GM23338 (cell line): ENCODE results near the gene DST. TPM values are rescaled to one million over a fixed set of nuclear protein-coding genes. Genes with fewer than 3 reads are reported as not detected.

ENCODE experiments used
- ATAC-seq: fragments of 200-7000 bp; cut with Tn5 transposase; 3 replicates; pipeline ENCODE4 v1.9.1; 2020
- DNase-seq: peaks from one replicate; pipeline ENCODE4 v3.0.0-alpha.2; 2015; ENCODE audit warnings: low spot score
- H2AFZ ChIP-seq: fragments of 200-600 bp; sonication (generic); 2 replicates; pipeline ENCODE4 v1.8.0; 2016; ENCODE audit warnings: antibody characterized with exemption, mild to moderate bottlenecking, moderate library complexity
- H3F3A ChIP-seq: fragments of 200-600 bp; sonication (generic); replicated peaks from 2 replicates; pipeline ENCODE4 v1.8.0; 2017; ENCODE audit warnings: antibody characterized with exemption, mixed run types, low read depth
- H3K27ac ChIP-seq: fragments of 200-600 bp; sonication (generic); 2 replicates; pipeline ENCODE4 v1.6.1; 2016; ENCODE audit warnings: low read depth
- H3K27me3 ChIP-seq: fragments of 200-600 bp; sonication (generic); 2 replicates; pipeline ENCODE4 v1.8.0; 2016; ENCODE audit warnings: mild to moderate bottlenecking, mixed run types, moderate library complexity; ENCODE audit not compliant: insufficient read depth
- H3K36me3 ChIP-seq: fragments of 200-600 bp; sonication (generic); 2 replicates; pipeline ENCODE4 v1.8.0; 2016; ENCODE audit warnings: mild to moderate bottlenecking; ENCODE audit not compliant: insufficient read depth
- H3K4me1 ChIP-seq: fragments of 200-600 bp; sonication (generic); 2 replicates; pipeline ENCODE4 v1.8.0; 2016; ENCODE audit warnings: mild to moderate bottlenecking, moderate library complexity; ENCODE audit not compliant: insufficient read depth
- H3K4me2 ChIP-seq: fragments of 200-600 bp; sonication (generic); 2 replicates; pipeline ENCODE4 v1.7.1; 2017; ENCODE audit warnings: mixed run types
- H3K4me3 ChIP-seq: fragments of 200-600 bp; sonication (generic); 2 replicates; pipeline ENCODE4 v1.6.1; 2016; ENCODE audit warnings: mixed run types
- H3K79me2 ChIP-seq: fragments of 200-600 bp; sonication (generic); replicated peaks from 2 replicates; pipeline ENCODE4 v1.8.0; 2017; ENCODE audit warnings: mild to moderate bottlenecking; ENCODE audit not compliant: insufficient read depth
- H3K9me2 ChIP-seq: fragments of 200-600 bp; sonication (generic); 2 replicates; pipeline ENCODE4 v1.8.0; 2017; ENCODE audit not compliant: insufficient read depth
- H4K20me1 ChIP-seq: fragments of 200-600 bp; sonication (generic); replicated peaks from 2 replicates; pipeline ENCODE4 v1.8.0; 2017; ENCODE audit warnings: mild to moderate bottlenecking; ENCODE audit not compliant: insufficient read depth
- H3K27ac Mint-ChIP-seq: 2 replicates; pipeline ENCODE4 v1.8.0; 2020; ENCODE audit warnings: inconsistent platforms, mild to moderate bottlenecking, moderate library complexity, mixed read lengths
- H3K27me3 Mint-ChIP-seq: 3 replicates; pipeline ENCODE4 v1.8.0; 2022; ENCODE audit warnings: low read depth, mild to moderate bottlenecking, moderate library complexity, mixed read lengths, inconsistent platforms; ENCODE audit not compliant: insufficient read depth, poor library complexity
- H3K36me3 Mint-ChIP-seq: 3 replicates; pipeline ENCODE4 v1.8.0; 2021; ENCODE audit warnings: low read depth, mild to moderate bottlenecking, inconsistent platforms, moderate library complexity, mixed read lengths
- H3K4me1 Mint-ChIP-seq: 3 replicates; pipeline ENCODE4 v1.8.0; 2020; ENCODE audit warnings: mild to moderate bottlenecking, inconsistent platforms, mixed read lengths
- H3K4me3 Mint-ChIP-seq: 3 replicates; pipeline ENCODE4 v1.8.0; 2021; ENCODE audit warnings: moderate library complexity, mild to moderate bottlenecking, inconsistent platforms, mixed read lengths
- H3K9me3 Mint-ChIP-seq: 3 replicates; pipeline ENCODE4 v1.8.0; 2020; ENCODE audit warnings: moderate library complexity, mild to moderate bottlenecking, inconsistent platforms, mixed read lengths
- EZH2 ChIP-seq: fragments of 200-600 bp; sonication (generic); IDR thresholded peaks from one replicate; pipeline ENCODE4 v1.8.0; 2017; ENCODE audit warnings: antibody characterized with exemption, mild to moderate bottlenecking, low read depth; ENCODE audit not compliant: unreplicated experiment
- EZH2phosphoT487 ChIP-seq: fragments of 200-600 bp; sonication (generic); IDR thresholded peaks from one replicate; pipeline ENCODE4 v1.8.1; 2018; ENCODE audit warnings: antibody characterized with exemption; ENCODE audit not compliant: unreplicated experiment
- JUNB ChIP-seq: IDR thresholded peaks from one replicate; pipeline ENCODE4 v1.6.1; 2016; ENCODE audit warnings: antibody characterized with exemption; ENCODE audit not compliant: unreplicated experiment
- NANOG ChIP-seq: IDR thresholded peaks from 2 replicates; pipeline ENCODE4 v1.6.1; 2016; ENCODE audit warnings: antibody characterized with exemption, borderline replicate concordance
- POLR2AphosphoS5 ChIP-seq: IDR thresholded peaks from 2 replicates; pipeline ENCODE4 v1.6.1; 2016; ENCODE audit warnings: antibody characterized with exemption, low read depth
- STAT1 ChIP-seq: IDR thresholded peaks from one replicate; pipeline ENCODE4 v1.6.1; 2016; ENCODE audit warnings: antibody characterized with exemption; ENCODE audit not compliant: unreplicated experiment
- ZNF114 ChIP-seq: fragments of 250-450 bp; sonication (Bioruptor Pico); IDR thresholded peaks from 2 replicates; pipeline ENCODE4 v1.5.0; 2020; ENCODE audit warnings: mild to moderate bottlenecking, moderate library complexity
- ZNF331 ChIP-seq: fragments of 250-450 bp; sonication (Bioruptor Pico); IDR thresholded peaks from 2 replicates; pipeline ENCODE4 v1.5.0; 2020; ENCODE audit warnings: low read depth, mild to moderate bottlenecking, moderate library complexity
- polyA plus RNA-seq: library from polyadenylated mRNA; unstranded; fragments of >200 nt; fragmentation: Nextera tagmentation; extraction: Ambion mirVana; gene quantifications from 2 replicates; pipeline ENCODE4 v1.2.1, GENCODE V29; 2016
- total RNA-seq: library from RNA; depleted of rRNA; stranded (reverse); fragments of >200 nt; shearing (Covaris generic); gene quantifications from 2 replicates; pipeline ENCODE4 v1.2.3, GENCODE V29; 2014
- TF ChIP-seq, protein P1 (sequence below), 2 experiments: fragments of 200-600 bp in 1 of 2; sonication (generic) in 1 of 2; conservative IDR thresholded peaks; 2 replicates each; pipeline versions ENCODE4 v1.5.1 to v1.6.1; 2016 to 2017; ENCODE audit warnings: antibody characterized with exemption in 2 of 2, low read depth in 2 of 2, mild to moderate bottlenecking in 2 of 2, moderate library complexity in 1 of 2
- TF ChIP-seq, protein P2 (sequence below): IDR thresholded peaks from one replicate; pipeline ENCODE4 v1.6.1; 2018; ENCODE audit warnings: antibody characterized with exemption; ENCODE audit not compliant: unreplicated experiment
- TF ChIP-seq, protein P3 (sequence below): fragments of 250-450 bp; sonication (Bioruptor Pico); IDR thresholded peaks from 2 replicates; pipeline ENCODE4 v1.5.0; 2020; ENCODE audit warnings: mild to moderate bottlenecking, moderate library complexity

DST gene
- total and polyA plus RNA-seq, 2 experiments from 2014 or later, result 88.7 to 188 TPM

GRCh38 chr6:56538851-56539250 is 103.8 kb downstream of the DST start (continued):
- TF ChIP-seq, protein P1, sequence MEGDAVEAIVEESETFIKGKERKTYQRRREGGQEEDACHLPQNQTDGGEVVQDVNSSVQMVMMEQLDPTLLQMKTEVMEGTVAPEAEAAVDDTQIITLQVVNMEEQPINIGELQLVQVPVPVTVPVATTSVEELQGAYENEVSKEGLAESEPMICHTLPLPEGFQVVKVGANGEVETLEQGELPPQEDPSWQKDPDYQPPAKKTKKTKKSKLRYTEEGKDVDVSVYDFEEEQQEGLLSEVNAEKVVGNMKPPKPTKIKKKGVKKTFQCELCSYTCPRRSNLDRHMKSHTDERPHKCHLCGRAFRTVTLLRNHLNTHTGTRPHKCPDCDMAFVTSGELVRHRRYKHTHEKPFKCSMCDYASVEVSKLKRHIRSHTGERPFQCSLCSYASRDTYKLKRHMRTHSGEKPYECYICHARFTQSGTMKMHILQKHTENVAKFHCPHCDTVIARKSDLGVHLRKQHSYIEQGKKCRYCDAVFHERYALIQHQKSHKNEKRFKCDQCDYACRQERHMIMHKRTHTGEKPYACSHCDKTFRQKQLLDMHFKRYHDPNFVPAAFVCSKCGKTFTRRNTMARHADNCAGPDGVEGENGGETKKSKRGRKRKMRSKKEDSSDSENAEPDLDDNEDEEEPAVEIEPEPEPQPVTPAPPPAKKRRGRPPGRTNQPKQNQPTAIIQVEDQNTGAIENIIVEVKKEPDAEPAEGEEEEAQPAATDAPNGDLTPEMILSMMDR (conservative IDR thresholded peaks at IDR 0.05; ENCODE audit: low read depth in 2 of 2), result no peak
- TF ChIP-seq NANOG, result no peak
- no peak for TF ChIP-seq ZNF114 (CRISPR knock-in tag)
- TF ChIP-seq JUNB, result no peak

GRCh38 chr6:56537223-56537770 is 105.4 kb downstream of the DST start:
- Mint-ChIP-seq H3K27ac (no peak overlapping the region), H3K27me3 (no peaks in the 10 kb centered on the region), H3K9me3 (no peaks in the 10 kb centered on the region), H3K4me3 (no peak overlapping the region), H3K4me1 (peaks cover 30% of the 10 kb centered on the region), H3K36me3 (peaks cover 4% of the 10 kb centered on the region; the same call in 1 of the 3 replicates)
- H3K4me1 ChIP-seq, result peaks cover 43% of the 10 kb centered on the region
- no peaks in the 10 kb centered on the region for H3K9me2 ChIP-seq
- H3K79me2 ChIP-seq, result peaks cover 41% of the 10 kb centered on the region
- no peaks in the 10 kb centered on the region for H3K36me3 ChIP-seq
- no peak for DNase-seq
- no peak overlapping the region for H3K27ac ChIP-seq
- H3K27me3 ChIP-seq, result no peaks in the 10 kb centered on the region
- no peak overlapping the region for H3K4me3 ChIP-seq
- H3F3A ChIP-seq, result peaks cover 3% of the 10 kb centered on the region; the same call in 1 of the 2 replicates
- no peak overlapping the region for H2AFZ ChIP-seq
- H4K20me1 ChIP-seq, result no peaks in the 10 kb centered on the region
- no peak for ATAC-seq
- no peak overlapping the region for H3K4me2 ChIP-seq
- TF ChIP-seq STAT1 (no peak), EZH2 (no peak), EZH2phosphoT487 (no peak), JUNB (no peak), ZNF114 (CRISPR knock-in tag) (no peak), POLR2AphosphoS5 (no peak), ZNF331 (no peak), NANOG (no peak)
- TF ChIP-seq, protein P2, sequence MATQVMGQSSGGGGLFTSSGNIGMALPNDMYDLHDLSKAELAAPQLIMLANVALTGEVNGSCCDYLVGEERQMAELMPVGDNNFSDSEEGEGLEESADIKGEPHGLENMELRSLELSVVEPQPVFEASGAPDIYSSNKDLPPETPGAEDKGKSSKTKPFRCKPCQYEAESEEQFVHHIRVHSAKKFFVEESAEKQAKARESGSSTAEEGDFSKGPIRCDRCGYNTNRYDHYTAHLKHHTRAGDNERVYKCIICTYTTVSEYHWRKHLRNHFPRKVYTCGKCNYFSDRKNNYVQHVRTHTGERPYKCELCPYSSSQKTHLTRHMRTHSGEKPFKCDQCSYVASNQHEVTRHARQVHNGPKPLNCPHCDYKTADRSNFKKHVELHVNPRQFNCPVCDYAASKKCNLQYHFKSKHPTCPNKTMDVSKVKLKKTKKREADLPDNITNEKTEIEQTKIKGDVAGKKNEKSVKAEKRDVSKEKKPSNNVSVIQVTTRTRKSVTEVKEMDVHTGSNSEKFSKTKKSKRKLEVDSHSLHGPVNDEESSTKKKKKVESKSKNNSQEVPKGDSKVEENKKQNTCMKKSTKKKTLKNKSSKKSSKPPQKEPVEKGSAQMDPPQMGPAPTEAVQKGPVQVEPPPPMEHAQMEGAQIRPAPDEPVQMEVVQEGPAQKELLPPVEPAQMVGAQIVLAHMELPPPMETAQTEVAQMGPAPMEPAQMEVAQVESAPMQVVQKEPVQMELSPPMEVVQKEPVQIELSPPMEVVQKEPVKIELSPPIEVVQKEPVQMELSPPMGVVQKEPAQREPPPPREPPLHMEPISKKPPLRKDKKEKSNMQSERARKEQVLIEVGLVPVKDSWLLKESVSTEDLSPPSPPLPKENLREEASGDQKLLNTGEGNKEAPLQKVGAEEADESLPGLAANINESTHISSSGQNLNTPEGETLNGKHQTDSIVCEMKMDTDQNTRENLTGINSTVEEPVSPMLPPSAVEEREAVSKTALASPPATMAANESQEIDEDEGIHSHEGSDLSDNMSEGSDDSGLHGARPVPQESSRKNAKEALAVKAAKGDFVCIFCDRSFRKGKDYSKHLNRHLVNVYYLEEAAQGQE, result no peak
- TF ChIP-seq, protein P3, sequence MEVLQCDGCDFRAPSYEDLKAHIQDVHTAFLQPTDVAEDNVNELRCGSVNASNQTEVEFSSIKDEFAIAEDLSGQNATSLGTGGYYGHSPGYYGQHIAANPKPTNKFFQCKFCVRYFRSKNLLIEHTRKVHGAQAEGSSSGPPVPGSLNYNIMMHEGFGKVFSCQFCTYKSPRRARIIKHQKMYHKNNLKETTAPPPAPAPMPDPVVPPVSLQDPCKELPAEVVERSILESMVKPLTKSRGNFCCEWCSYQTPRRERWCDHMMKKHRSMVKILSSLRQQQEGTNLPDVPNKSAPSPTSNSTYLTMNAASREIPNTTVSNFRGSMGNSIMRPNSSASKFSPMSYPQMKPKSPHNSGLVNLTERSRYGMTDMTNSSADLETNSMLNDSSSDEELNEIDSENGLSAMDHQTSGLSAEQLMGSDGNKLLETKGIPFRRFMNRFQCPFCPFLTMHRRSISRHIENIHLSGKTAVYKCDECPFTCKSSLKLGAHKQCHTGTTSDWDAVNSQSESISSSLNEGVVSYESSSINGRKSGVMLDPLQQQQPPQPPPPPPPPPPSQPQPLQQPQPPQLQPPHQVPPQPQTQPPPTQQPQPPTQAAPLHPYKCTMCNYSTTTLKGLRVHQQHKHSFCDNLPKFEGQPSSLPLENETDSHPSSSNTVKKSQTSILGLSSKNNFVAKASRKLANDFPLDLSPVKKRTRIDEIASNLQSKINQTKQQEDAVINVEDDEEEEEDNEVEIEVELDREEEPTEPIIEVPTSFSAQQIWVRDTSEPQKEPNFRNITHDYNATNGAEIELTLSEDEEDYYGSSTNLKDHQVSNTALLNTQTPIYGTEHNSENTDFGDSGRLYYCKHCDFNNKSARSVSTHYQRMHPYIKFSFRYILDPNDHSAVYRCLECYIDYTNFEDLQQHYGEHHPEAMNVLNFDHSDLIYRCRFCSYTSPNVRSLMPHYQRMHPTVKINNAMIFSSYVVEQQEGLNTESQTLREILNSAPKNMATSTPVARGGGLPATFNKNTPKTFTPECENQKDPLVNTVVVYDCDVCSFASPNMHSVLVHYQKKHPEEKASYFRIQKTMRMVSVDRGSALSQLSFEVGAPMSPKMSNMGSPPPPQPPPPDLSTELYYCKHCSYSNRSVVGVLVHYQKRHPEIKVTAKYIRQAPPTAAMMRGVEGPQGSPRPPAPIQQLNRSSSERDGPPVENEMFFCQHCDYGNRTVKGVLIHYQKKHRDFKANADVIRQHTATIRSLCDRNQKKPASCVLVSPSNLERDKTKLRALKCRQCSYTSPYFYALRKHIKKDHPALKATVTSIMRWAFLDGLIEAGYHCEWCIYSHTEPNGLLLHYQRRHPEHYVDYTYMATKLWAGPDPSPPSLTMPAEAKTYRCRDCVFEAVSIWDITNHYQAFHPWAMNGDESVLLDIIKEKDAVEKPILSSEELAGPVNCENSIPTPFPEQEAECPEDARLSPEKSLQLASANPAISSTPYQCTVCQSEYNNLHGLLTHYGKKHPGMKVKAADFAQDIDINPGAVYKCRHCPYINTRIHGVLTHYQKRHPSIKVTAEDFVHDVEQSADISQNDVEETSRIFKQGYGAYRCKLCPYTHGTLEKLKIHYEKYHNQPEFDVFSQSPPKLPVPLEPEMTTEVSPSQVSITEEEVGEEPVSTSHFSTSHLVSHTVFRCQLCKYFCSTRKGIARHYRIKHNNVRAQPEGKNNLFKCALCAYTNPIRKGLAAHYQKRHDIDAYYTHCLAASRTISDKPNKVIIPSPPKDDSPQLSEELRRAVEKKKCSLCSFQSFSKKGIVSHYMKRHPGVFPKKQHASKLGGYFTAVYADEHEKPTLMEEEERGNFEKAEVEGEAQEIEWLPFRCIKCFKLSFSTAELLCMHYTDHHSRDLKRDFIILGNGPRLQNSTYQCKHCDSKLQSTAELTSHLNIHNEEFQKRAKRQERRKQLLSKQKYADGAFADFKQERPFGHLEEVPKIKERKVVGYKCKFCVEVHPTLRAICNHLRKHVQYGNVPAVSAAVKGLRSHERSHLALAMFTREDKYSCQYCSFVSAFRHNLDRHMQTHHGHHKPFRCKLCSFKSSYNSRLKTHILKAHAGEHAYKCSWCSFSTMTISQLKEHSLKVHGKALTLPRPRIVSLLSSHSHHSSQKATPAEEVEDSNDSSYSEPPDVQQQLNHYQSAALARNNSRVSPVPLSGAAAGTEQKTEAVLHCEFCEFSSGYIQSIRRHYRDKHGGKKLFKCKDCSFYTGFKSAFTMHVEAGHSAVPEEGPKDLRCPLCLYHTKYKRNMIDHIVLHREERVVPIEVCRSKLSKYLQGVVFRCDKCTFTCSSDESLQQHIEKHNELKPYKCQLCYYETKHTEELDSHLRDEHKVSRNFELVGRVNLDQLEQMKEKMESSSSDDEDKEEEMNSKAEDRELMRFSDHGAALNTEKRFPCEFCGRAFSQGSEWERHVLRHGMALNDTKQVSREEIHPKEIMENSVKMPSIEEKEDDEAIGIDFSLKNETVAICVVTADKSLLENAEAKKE (CRISPR knock-in tag), result no peak
- TF ChIP-seq, protein P1 (conservative IDR thresholded peaks at IDR 0.05; ENCODE audit: low read depth in 2 of 2), result no peak
